Smooth muscle cell (in vitro differentiated cells): ENCODE data around the gene TMEM132D. TPM values are rescaled to one million over a fixed set of nuclear protein-coding genes. Genes with fewer than 3 reads are reported as not detected.

ENCODE experiments used
- DNase-seq: peaks from one replicate; lab custom pipeline; 2025; ENCODE audit not compliant: unreplicated experiment; lab: John Stamatoyannopoulos, UW
- H2AFZ ChIP-seq: fragments of 200-600 bp; sonication (generic); 2 replicates; pipeline ENCODE4 v1.6.0; 2016; ENCODE audit warnings: antibody characterized with exemption, low read depth, mild to moderate bottlenecking
- H3F3A ChIP-seq: fragments of 200-600 bp; sonication (generic); 2 replicates; pipeline ENCODE4 v1.6.0; 2017; ENCODE audit warnings: antibody characterized with exemption, low read depth
- H3K27ac ChIP-seq: fragments of 200-600 bp; sonication (generic); 2 replicates; pipeline ENCODE4 v1.5.1; 2016; ENCODE audit warnings: low read depth, mild to moderate bottlenecking
- H3K27me3 ChIP-seq: fragments of 200-600 bp; sonication (generic); 2 replicates; pipeline ENCODE4 v1.6.1; 2016; ENCODE audit warnings: low read depth, mild to moderate bottlenecking
- H3K36me3 ChIP-seq: fragments of 200-600 bp; sonication (generic); 2 replicates; pipeline ENCODE4 v1.5.1; 2016; ENCODE audit warnings: low read depth
- H3K4me1 ChIP-seq: fragments of 200-600 bp; sonication (generic); 2 replicates; pipeline ENCODE4 v1.5.1; 2016; ENCODE audit warnings: low read depth
- H3K4me2 ChIP-seq: fragments of 200-600 bp; sonication (generic); 2 replicates; pipeline ENCODE4 v1.6.0; 2016; ENCODE audit warnings: mild to moderate bottlenecking
- H3K4me3 ChIP-seq: fragments of 200-600 bp; sonication (generic); 2 replicates; pipeline ENCODE4 v1.5.1; 2016; ENCODE audit warnings: mild to moderate bottlenecking
- H3K79me2 ChIP-seq: fragments of 200-600 bp; sonication (generic); 2 replicates; pipeline ENCODE4 v1.6.0; 2016; ENCODE audit warnings: low read depth, mild to moderate bottlenecking
- H3K9ac ChIP-seq: fragments of 200-600 bp; sonication (generic); 2 replicates; pipeline ENCODE4 v1.6.0; 2016; ENCODE audit warnings: low read depth
- H3K9me3 ChIP-seq: fragments of 200-600 bp; sonication (generic); replicated peaks from 2 replicates; pipeline ENCODE4 v1.5.1; 2016; ENCODE audit warnings: low read depth
- H4K20me1 ChIP-seq: fragments of 200-600 bp; sonication (generic); 2 replicates; pipeline ENCODE4 v1.6.0; 2016; ENCODE audit warnings: low read depth
- CTCF ChIP-seq: fragments of 200-600 bp; sonication (generic); IDR thresholded peaks from 2 replicates; pipeline ENCODE4 v1.5.1; 2017; ENCODE audit warnings: borderline replicate concordance, mild to moderate bottlenecking, antibody characterized with exemption; ENCODE audit not compliant: insufficient read depth, poor library complexity, severe bottlenecking
- WGBS: methylation state at CpG from one replicate; pipeline ENCODE4 v1.1.7; 2016; ENCODE audit warnings: low lambda C conversion rate; 5-methylcytosine and 5-hydroxymethylcytosine counted together
- polyA plus RNA-seq: library from polyadenylated mRNA; unstranded; fragments of >200 nt; fragmentation: Nextera tagmentation; extraction: Ambion mirVana; gene quantifications from 2 replicates; pipeline ENCODE4 v1.2.1, GENCODE V29; 2016
- total RNA-seq: library from RNA; depleted of rRNA; stranded (reverse); fragments of >200 nt; gene quantifications from 2 replicates; pipeline ENCODE4 v1.2.3, GENCODE V29; 2014

TMEM132D gene
- total and polyA plus RNA-seq, 2 experiments from 2014 or later: not detected

DNA sequence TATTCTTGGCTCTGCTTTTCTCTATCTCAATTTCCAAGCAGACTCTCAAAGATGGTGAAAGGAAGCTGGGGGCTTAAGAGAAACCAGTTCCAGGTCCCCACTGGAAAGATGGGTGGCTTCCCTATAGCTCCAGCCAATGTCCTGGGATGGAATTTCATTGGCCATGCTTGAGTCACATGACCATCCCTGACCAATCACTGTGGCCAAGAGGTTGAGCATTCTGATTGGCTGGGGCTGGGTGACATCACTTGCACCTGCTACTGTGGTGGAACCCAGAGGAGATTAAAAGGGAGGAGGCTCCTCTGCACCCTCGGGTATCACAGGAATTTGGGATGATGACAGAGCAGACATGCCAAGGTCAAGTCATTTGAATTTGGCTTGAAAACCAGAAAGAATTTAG lies 436.5 kb downstream of the TMEM132D start:
- Histone ChIP-seq H3K9ac (no peak overlapping the region), H3K27me3 (no peaks in the 10 kb centered on the region), H3K4me3 (no peak overlapping the region), H3K27ac (no peak overlapping the region), H3F3A (no peaks in the 10 kb centered on the region), H4K20me1 (no peaks in the 10 kb centered on the region), H3K4me2 (no peak overlapping the region), H3K9me3 (no peaks in the 10 kb centered on the region), H3K79me2 (no peaks in the 10 kb centered on the region), H3K36me3 (no peaks in the 10 kb centered on the region), H3K4me1 (no peaks in the 10 kb centered on the region), H2AFZ (no peak overlapping the region)
- 88% methylated on average over 1 of the region's 1 CpG for WGBS
- TF ChIP-seq CTCF: no peak
- DNase-seq: no peak

GRCh38 chr12:129466499-129466898 lies 437.3 kb downstream of the TMEM132D start:
- no peak for TF ChIP-seq CTCF

DNA sequence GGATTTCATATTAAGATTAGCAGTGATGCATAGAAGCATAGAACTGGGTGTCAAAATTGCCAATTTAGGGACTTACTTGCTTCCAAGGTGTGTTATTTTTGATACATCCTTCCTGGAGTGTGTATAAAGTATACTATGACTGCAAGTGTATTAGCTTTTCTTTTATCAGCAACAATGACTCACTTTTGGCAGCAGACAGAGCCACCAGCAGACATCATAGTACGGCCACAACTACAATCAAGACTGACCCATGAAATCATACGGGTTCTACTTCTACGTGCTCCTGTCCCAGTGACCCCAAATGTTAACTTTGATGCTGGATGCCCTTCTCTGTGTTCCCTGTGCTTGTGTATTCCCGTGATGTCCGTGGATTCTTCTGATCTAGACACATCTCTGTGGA lies 443.9 kb downstream of the TMEM132D start:
- 83% methylated on average over 5 of the region's 5 CpGs for WGBS
- Histone ChIP-seq H3K27ac (no peak overlapping the region), H3K4me3 (no peak overlapping the region), H4K20me1 (no peaks in the 10 kb centered on the region), H3K9ac (no peak overlapping the region), H3K79me2 (no peaks in the 10 kb centered on the region), H3K4me1 (no peaks in the 10 kb centered on the region), H2AFZ (no peak overlapping the region), H3K27me3 (no peaks in the 10 kb centered on the region), H3K4me2 (no peak overlapping the region), H3K36me3 (no peaks in the 10 kb centered on the region), H3F3A (no peaks in the 10 kb centered on the region), H3K9me3 (no peaks in the 10 kb centered on the region)
- DNase-seq: no peak
- no peak for TF ChIP-seq CTCF

More at GRCh38 chr12:129466499-129466898, 437.3 kb downstream of the TMEM132D start:
- H3K4me3 ChIP-seq: no peak overlapping the region
- H3F3A ChIP-seq: no peaks in the 10 kb centered on the region
- H3K27me3 ChIP-seq: no peaks in the 10 kb centered on the region
- no peak overlapping the region for H3K4me2 ChIP-seq
- H2AFZ ChIP-seq: no peak overlapping the region
- H3K27ac ChIP-seq: no peak overlapping the region
- WGBS: 90% methylated on average over 3 of the region's 3 CpGs
- H3K4me1 ChIP-seq: no peaks in the 10 kb centered on the region
- H3K9me3 ChIP-seq: no peaks in the 10 kb centered on the region
- no peak for DNase-seq
- no peaks in the 10 kb centered on the region for H4K20me1 ChIP-seq
- H3K79me2 ChIP-seq: no peaks in the 10 kb centered on the region
- no peak overlapping the region for H3K9ac ChIP-seq
- H3K36me3 ChIP-seq: no peaks in the 10 kb centered on the region

DNA sequence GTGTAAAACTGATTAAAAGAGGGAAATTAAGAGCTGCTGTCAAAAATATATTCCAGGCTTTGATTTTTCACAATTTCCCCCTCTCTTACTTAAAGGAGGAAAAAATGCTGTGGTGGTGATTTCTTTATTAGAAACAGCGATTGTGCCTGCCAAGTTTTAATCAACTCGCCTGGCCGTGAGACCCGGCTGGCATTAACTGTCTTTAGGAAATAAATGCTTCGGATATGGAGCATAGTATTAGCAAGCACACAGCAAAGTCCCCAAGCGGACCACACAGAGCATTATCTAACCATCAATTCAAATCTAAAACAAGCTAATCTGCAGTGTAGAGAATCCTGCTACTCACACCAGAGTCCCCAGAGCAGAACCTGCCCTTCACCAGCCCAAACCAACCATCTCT lies 457.1 kb downstream of the TMEM132D start:
- no peaks in the 10 kb centered on the region for H3K36me3 ChIP-seq
- no peaks in the 10 kb centered on the region for H3K4me1 ChIP-seq
- H3K79me2 ChIP-seq: no peaks in the 10 kb centered on the region
- no peak for DNase-seq
- no peak overlapping the region for H3K4me3 ChIP-seq
- H3K9ac ChIP-seq: no peak overlapping the region
- TF ChIP-seq CTCF: no peak
- H2AFZ ChIP-seq: no peak overlapping the region
- H3K27me3 ChIP-seq: no peaks in the 10 kb centered on the region
- no peak overlapping the region for H3K4me2 ChIP-seq
- WGBS: 88% methylated on average over 6 of the region's 6 CpGs
- H3K27ac ChIP-seq: no peak overlapping the region
- H4K20me1 ChIP-seq: no peaks in the 10 kb centered on the region
- no peaks in the 10 kb centered on the region for H3K9me3 ChIP-seq
- no peaks in the 10 kb centered on the region for H3F3A ChIP-seq
